Coronary artery (tissue), 2 donors: ENCODE results near the gene RBM17.

ENCODE experiments used
- DNase-seq: peaks from one replicate; pipeline ENCODE4 v3.0.0-alpha.2; 2017; ENCODE audit warnings: low spot score
- H3K27ac ChIP-seq, 2 donors: fragments of 200-600 bp; sonication (generic); one replicate each; pipeline ENCODE4 v1.5.1; 2016 to 2019
- H3K4me3 ChIP-seq: fragments of 200-600 bp; sonication (generic); 2 replicates; pipeline ENCODE4 v1.5.1; 2016; ENCODE audit warnings: mild to moderate bottlenecking, moderate library complexity
- CTCF ChIP-seq: fragments of 200-600 bp; sonication (generic); IDR thresholded peaks from one replicate; pipeline ENCODE4 v1.5.1; 2019; ENCODE audit warnings: antibody characterized with exemption

Gene RBM17

GRCh38 chr10:6082496-6083395 lies 6.1 kb upstream of the RBM17 start:
- no peak overlapping the region for H3K27ac ChIP-seq

GRCh38 chr10:6083523-6084475 lies 5.0 kb upstream of the RBM17 start:
- no peak for TF ChIP-seq CTCF
- H3K27ac ChIP-seq = no peak overlapping the region
- no peak for DNase-seq
- H3K4me3 ChIP-seq = no peak overlapping the region

More at GRCh38 chr10:6082496-6083395, 6.1 kb upstream of the RBM17 start:
- TF ChIP-seq CTCF = no peak
- no peak for DNase-seq
- H3K4me3 ChIP-seq = no peak overlapping the region

- Histone ChIP-seq H3K27ac (peak overlapping the region; percentile 25 to 61), H3K4me3 (peak overlapping the region; percentile 49)
- peak; percentile 87 for DNase-seq
- TF ChIP-seq CTCF = peak; percentile 33
Measured at GRCh38 chr10:6086375-6087233, 2.2 kb upstream of the RBM17 start.

- Histone ChIP-seq H3K4me3 (peak overlapping the region; percentile 95), H3K27ac (peak overlapping the region; percentile 85 to 94)
- no peak for DNase-seq
- no peak for TF ChIP-seq CTCF
Measured at GRCh38 chr10:6089334-6090219, 743 bp downstream of the RBM17 start.

- Histone ChIP-seq H3K4me3 (no peak overlapping the region), H3K27ac (no peak overlapping the region)
- TF ChIP-seq CTCF = no peak
- no peak for DNase-seq
Measured at GRCh38 chr10:6091630-6092029, 2.8 kb downstream of the RBM17 start.
